BE2C (cell line): Measurements from ENCODE around the gene PHYHD1.

Experiments
- DNase-seq: peaks from one replicate; pipeline ENCODE4 v3.0.0-alpha.2; 2020
- H3K27me3 ChIP-seq: fragments of 250-450 bp; sonication (Bioruptor Pico); 2 replicates; pipeline ENCODE4 v1.5.1; 2020; ENCODE audit warnings: mild to moderate bottlenecking
- H3K36me3 ChIP-seq: fragments of 250-450 bp; sonication (Bioruptor Pico); 2 replicates; pipeline ENCODE4 v1.5.1; 2020; ENCODE audit warnings: mild to moderate bottlenecking
- H3K4me1 ChIP-seq: fragments of 250-450 bp; sonication (Bioruptor Pico); 2 replicates; pipeline ENCODE4 v1.5.1; 2020
- H3K4me3 ChIP-seq: 2 replicates; pipeline ENCODE4 v1.5.1; 2011; ENCODE audit warnings: low read depth, low read length
- H3K9me3 ChIP-seq: fragments of 250-450 bp; sonication (Bioruptor Pico); 2 replicates; pipeline ENCODE4 v1.5.1; 2020
- CTCF ChIP-seq: IDR thresholded peaks from 2 replicates; pipeline ENCODE4 v1.5.1; 2012; ENCODE audit warnings: mild to moderate bottlenecking, low read depth, low read length

Gene PHYHD1

GRCh38 chr9:128913995-128914772 lies 6.6 kb upstream of the PHYHD1 start:
- no peaks in the 10 kb centered on the region for H3K27me3 ChIP-seq
- DNase-seq: no peak
- no peak for TF ChIP-seq CTCF

GRCh38 chr9:128916204-128916603 lies 4.6 kb upstream of the PHYHD1 start:
- TF ChIP-seq CTCF: no peak
- no peaks in the 10 kb centered on the region for H3K9me3 ChIP-seq
- no peak for DNase-seq
- peaks cover 6% of the 10 kb centered on the region for H3K4me1 ChIP-seq
- no peak overlapping the region for H3K4me3 ChIP-seq
- H3K36me3 ChIP-seq: peaks cover 21% of the 10 kb centered on the region
- no peaks in the 10 kb centered on the region for H3K27me3 ChIP-seq

More at GRCh38 chr9:128913995-128914772, 6.6 kb upstream of the PHYHD1 start:
- H3K4me1 ChIP-seq: no peaks in the 10 kb centered on the region
- H3K9me3 ChIP-seq: no peaks in the 10 kb centered on the region
- H3K4me3 ChIP-seq: no peak overlapping the region
- peaks cover 35% of the 10 kb centered on the region for H3K36me3 ChIP-seq

GRCh38 chr9:128916745-128917144 lies 4.0 kb upstream of the PHYHD1 start:
- H3K27me3 ChIP-seq: no peaks in the 10 kb centered on the region
- no peak for TF ChIP-seq CTCF
- no peaks in the 10 kb centered on the region for H3K9me3 ChIP-seq
- peaks cover 21% of the 10 kb centered on the region for H3K36me3 ChIP-seq
- no peak for DNase-seq
- H3K4me1 ChIP-seq: peaks cover 6% of the 10 kb centered on the region
- no peak overlapping the region for H3K4me3 ChIP-seq

GRCh38 chr9:128917151-128917849 lies 3.5 kb upstream of the PHYHD1 start:
- TF ChIP-seq CTCF: no peak
- no peak for DNase-seq
- H3K4me3 ChIP-seq: no peak overlapping the region
- H3K36me3 ChIP-seq: peaks cover 21% of the 10 kb centered on the region
- H3K9me3 ChIP-seq: no peaks in the 10 kb centered on the region
- H3K4me1 ChIP-seq: peaks cover 6% of the 10 kb centered on the region
- no peaks in the 10 kb centered on the region for H3K27me3 ChIP-seq

- no peak overlapping the region for H3K4me3 ChIP-seq
- no peak for TF ChIP-seq CTCF
- no peaks in the 10 kb centered on the region for H3K9me3 ChIP-seq
- DNase-seq: no peak
- no peaks in the 10 kb centered on the region for H3K27me3 ChIP-seq
- H3K36me3 ChIP-seq: peaks cover 21% of the 10 kb centered on the region
- peaks cover 6% of the 10 kb centered on the region for H3K4me1 ChIP-seq
These were observed 1.9 kb upstream of the PHYHD1 start for GRCh38 chr9:128918921-128919320.
